Loucy (cell line): Measurements from ENCODE around the gene EDN3.

Experiments used
- H2AFZ ChIP-seq: fragments of 200-600 bp; sonication (generic); 2 replicates; pipeline ENCODE4 v1.6.0; 2016; ENCODE audit warnings: antibody characterized with exemption, mild to moderate bottlenecking, low read length, moderate library complexity
- H3F3A ChIP-seq: fragments of 200-600 bp; 2 replicates; pipeline ENCODE4 v1.6.0; 2016; ENCODE audit warnings: antibody characterized with exemption, low read depth, mild to moderate bottlenecking
- H3K27me3 ChIP-seq: fragments of 200-600 bp; sonication (generic); 2 replicates; pipeline ENCODE4 v1.6.1; 2014; ENCODE audit warnings: low read length, mild to moderate bottlenecking; ENCODE audit not compliant: insufficient read depth, poor library complexity, severe bottlenecking
- H3K36me3 ChIP-seq: fragments of 200-600 bp; sonication (generic); 2 replicates; pipeline ENCODE4 v1.6.1; 2016; ENCODE audit warnings: low read length; ENCODE audit not compliant: insufficient read depth
- H3K4me1 ChIP-seq: fragments of 200-600 bp; sonication (generic); 2 replicates; pipeline ENCODE4 v1.5.1; 2014; ENCODE audit warnings: low read length, mild to moderate bottlenecking; ENCODE audit not compliant: insufficient read depth, poor library complexity, severe bottlenecking
- H3K4me2 ChIP-seq: fragments of 200-600 bp; sonication (generic); 2 replicates; pipeline ENCODE4 v1.6.0; 2014; ENCODE audit warnings: antibody characterized with exemption, low read length, low read depth, mild to moderate bottlenecking; ENCODE audit not compliant: poor library complexity, severe bottlenecking
- H3K4me3 ChIP-seq: fragments of 200-600 bp; sonication (generic); 2 replicates; pipeline ENCODE4 v1.5.1; 2014; ENCODE audit warnings: low read length, mild to moderate bottlenecking, mixed read lengths; ENCODE audit not compliant: poor library complexity, severe bottlenecking
- H3K79me2 ChIP-seq: fragments of 200-600 bp; sonication (generic); 2 replicates; pipeline ENCODE4 v1.6.1; 2014; ENCODE audit warnings: low read length; ENCODE audit not compliant: insufficient read depth
- H3K9ac ChIP-seq: fragments of 200-600 bp; sonication (generic); 2 replicates; pipeline ENCODE4 v1.6.0; 2014; ENCODE audit warnings: mild to moderate bottlenecking, low read depth, low read length, moderate library complexity; ENCODE audit not compliant: poor library complexity, severe bottlenecking
- H3K9me2 ChIP-seq: fragments of 200-600 bp; sonication (generic); replicated peaks from 2 replicates; pipeline ENCODE4 v1.6.1; 2016; ENCODE audit warnings: low read depth, low read length, mixed read lengths
- H3K9me3 ChIP-seq: fragments of 200-600 bp; sonication (generic); 2 replicates; pipeline ENCODE4 v1.6.1; 2014; ENCODE audit warnings: mild to moderate bottlenecking, antibody characterized with exemption, low read length, low read depth; ENCODE audit not compliant: insufficient read depth
- H4K20me1 ChIP-seq: fragments of 200-600 bp; sonication (generic); 2 replicates; pipeline ENCODE4 v1.6.0; 2014; ENCODE audit warnings: antibody characterized with exemption, low read length, mild to moderate bottlenecking; ENCODE audit not compliant: insufficient read depth, poor library complexity, severe bottlenecking
- CTCF ChIP-seq: fragments of 200-600 bp; sonication (generic); conservative IDR thresholded peaks from 2 replicates; pipeline ENCODE4 v1.5.1; 2014; ENCODE audit warnings: mild to moderate bottlenecking, antibody characterized with exemption, low read length
- EZH2phosphoT487 ChIP-seq: fragments of 200-600 bp; IDR thresholded peaks from 2 replicates; pipeline ENCODE4 v1.6.1; 2018; ENCODE audit warnings: antibody characterized with exemption, mild to moderate bottlenecking, moderate library complexity, borderline replicate concordance

Gene EDN3

GRCh38 chr20:59255256-59255655, 45.2 kb upstream of the EDN3 start:
- H3K9me2 ChIP-seq = no peaks in the 10 kb centered on the region
- H3K9ac ChIP-seq = no peak overlapping the region
- H3K36me3 ChIP-seq = no peaks in the 10 kb centered on the region
- H4K20me1 ChIP-seq = no peaks in the 10 kb centered on the region
- H3K27me3 ChIP-seq = peaks cover 32% of the 10 kb centered on the region
- H3K9me3 ChIP-seq = no peaks in the 10 kb centered on the region; the same call in 1 of the 2 replicates
- no peaks in the 10 kb centered on the region for H3K79me2 ChIP-seq
- no peak overlapping the region for H3K4me2 ChIP-seq
- H3K4me3 ChIP-seq = no peak overlapping the region
- TF ChIP-seq EZH2phosphoT487 = no peak
- no peak for TF ChIP-seq CTCF
- no peak overlapping the region for H2AFZ ChIP-seq
- H3F3A ChIP-seq = no peaks in the 10 kb centered on the region
- peaks cover 27% of the 10 kb centered on the region for H3K4me1 ChIP-seq

- H3K9ac ChIP-seq = no peak overlapping the region
- H3K79me2 ChIP-seq = no peaks in the 10 kb centered on the region
- H3K9me2 ChIP-seq = no peaks in the 10 kb centered on the region
- H3K27me3 ChIP-seq = peaks cover 9% of the 10 kb centered on the region
- H4K20me1 ChIP-seq = no peaks in the 10 kb centered on the region
- H3K9me3 ChIP-seq = no peaks in the 10 kb centered on the region
- no peaks in the 10 kb centered on the region for H3K36me3 ChIP-seq
- peak overlapping the region; percentile 17 for H3K4me2 ChIP-seq
- peak overlapping the region; percentile 11 for H3K4me3 ChIP-seq
- no peak for TF ChIP-seq CTCF
- no peak for TF ChIP-seq EZH2phosphoT487
- no peak overlapping the region for H2AFZ ChIP-seq
- H3K4me1 ChIP-seq = peaks cover 20% of the 10 kb centered on the region
- no peaks in the 10 kb centered on the region for H3F3A ChIP-seq
Observed at GRCh38 chr20:59258221-59258621, 42.2 kb upstream of the EDN3 start.

GRCh38 chr20:59259946-59260345, 40.5 kb upstream of the EDN3 start:
- Histone ChIP-seq H3K4me1 (peaks cover 8% of the 10 kb centered on the region), H3K36me3 (no peaks in the 10 kb centered on the region), H3K27me3 (peaks cover 9% of the 10 kb centered on the region), H4K20me1 (no peaks in the 10 kb centered on the region), H3K4me3 (no peak overlapping the region), H3K4me2 (no peak overlapping the region), H2AFZ (no peak overlapping the region), H3K9ac (no peak overlapping the region), H3F3A (no peaks in the 10 kb centered on the region), H3K9me3 (no peaks in the 10 kb centered on the region), H3K79me2 (no peaks in the 10 kb centered on the region), H3K9me2 (no peaks in the 10 kb centered on the region)
- no peak for TF ChIP-seq CTCF
- TF ChIP-seq EZH2phosphoT487 = no peak
